HG02678 (cell line): Measurements from ENCODE around the gene TCF21.

Experiments used
- ATAC-seq: cut with Tn5 transposase; IDR thresholded peaks from one replicate; pipeline ENCODE4 v1.9.1; 2021; ENCODE audit warnings: mild to moderate bottlenecking, moderate library complexity; ENCODE audit not compliant: unreplicated experiment

Gene TCF21

DNA sequence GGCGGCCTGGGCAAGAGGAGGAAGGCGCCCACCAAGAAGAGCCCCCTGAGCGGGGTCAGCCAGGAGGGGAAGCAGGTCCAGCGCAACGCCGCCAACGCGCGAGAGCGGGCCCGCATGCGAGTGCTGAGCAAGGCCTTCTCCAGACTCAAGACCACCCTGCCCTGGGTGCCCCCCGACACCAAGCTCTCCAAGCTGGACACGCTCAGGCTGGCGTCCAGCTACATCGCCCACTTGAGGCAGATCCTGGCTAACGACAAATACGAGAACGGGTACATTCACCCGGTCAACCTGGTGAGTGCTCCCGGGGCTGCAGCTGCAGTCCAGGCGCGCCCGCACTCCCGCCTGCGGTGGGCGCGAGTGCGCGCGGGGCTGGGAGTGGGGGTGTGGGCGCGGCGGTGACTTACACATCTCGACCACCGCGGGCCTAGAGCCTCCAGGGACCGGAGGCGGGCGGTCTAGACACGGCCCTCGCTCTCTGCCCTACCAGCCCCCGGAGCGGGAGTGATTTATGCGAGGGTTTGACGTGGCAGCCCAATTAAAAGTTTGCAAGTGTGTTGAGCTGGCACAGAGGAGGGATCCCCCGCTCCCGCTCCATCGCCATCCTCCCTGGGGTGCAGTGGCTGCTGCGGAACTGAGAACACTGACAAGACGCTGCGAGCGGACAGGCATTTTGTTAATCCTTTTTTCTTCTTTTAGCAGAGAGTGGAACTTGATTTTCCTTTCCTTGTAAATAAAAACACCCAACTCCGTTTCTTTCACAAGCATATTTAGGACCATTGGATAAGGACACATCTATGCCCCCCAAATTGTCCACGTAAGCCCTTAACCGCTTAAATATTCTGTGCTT lies 867 bp downstream of the TCF21 start:
- no peak for ATAC-seq

GRCh38 chr6:133890711-133891148 lies 1.8 kb downstream of the TCF21 start:
- no peak for ATAC-seq

DNA sequence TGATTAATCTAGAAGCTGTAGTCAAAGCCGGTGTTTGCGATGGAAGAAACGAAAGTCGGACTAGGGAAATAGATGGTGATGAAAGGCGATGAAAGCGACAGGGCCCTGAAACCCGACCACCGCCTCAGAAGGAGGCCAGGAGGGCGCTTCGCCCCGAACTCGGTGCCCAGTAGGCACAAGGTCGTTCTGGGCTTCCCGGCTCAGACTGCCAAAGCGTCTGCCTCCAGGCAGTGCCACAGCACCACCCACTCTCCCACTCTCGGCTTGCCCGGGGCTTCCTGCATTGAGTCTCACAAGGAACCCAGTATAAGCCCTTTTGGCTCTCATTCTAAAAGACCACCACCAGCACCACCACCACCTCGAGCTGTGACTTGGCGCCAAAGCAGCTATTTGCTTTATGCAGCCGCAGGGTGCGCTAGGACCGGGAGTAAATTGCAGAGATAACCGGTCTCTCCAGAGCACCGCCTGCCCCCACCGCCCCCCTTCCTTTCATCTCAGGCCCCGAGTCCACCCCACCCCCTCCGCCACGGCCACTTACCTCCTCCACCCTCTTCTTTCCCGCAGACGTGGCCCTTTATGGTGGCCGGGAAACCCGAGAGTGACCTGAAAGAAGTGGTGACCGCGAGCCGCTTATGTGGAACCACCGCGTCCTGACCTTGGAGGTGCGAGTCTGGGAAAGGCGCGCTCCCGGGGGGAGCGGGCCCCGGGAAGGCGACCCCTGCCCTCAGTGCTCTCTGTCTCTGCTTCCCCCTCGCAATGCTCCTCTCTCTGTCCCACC lies 2.4 kb downstream of the TCF21 start:
- ATAC-seq: no peak

DNA sequence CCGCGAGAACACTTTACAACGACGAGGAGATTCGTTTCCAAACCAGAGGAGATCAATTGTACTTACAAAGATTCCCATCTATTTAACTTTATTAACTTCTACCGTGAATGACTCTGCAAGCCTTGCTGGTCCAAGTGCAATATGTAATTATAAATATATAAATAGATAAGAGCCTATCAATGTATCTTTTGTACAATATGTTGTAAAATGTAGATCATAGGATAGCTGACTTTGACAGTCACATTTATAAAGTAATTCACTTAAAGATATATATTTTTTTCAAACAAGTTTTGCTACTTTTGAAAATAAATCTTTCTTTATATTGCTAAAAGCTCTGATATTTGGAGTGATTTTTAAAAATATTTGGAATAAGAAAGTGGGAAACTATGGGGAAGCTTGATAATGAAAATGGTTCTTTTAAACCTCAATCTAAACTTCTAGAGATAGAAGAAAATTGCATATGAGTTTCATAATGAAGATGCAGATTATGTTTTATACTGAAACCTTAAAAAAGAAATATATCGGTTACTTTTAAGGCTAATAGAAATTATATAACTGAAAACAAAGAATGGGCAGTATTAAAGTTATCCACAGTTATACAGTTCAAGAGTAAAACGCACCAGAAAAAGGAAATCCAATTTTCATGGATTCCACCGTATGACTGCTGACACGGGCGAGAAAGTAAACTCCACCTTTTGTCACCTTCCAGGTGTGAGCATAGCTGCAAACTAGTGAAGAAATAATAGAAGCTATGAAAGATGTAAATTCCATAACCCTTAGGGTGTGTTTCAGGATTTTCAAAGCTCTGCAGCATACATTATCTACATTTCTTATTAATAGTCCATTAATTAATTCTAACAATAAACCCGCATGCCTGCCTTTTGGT lies 3.3 kb downstream of the TCF21 start:
- ATAC-seq: no peak

DNA sequence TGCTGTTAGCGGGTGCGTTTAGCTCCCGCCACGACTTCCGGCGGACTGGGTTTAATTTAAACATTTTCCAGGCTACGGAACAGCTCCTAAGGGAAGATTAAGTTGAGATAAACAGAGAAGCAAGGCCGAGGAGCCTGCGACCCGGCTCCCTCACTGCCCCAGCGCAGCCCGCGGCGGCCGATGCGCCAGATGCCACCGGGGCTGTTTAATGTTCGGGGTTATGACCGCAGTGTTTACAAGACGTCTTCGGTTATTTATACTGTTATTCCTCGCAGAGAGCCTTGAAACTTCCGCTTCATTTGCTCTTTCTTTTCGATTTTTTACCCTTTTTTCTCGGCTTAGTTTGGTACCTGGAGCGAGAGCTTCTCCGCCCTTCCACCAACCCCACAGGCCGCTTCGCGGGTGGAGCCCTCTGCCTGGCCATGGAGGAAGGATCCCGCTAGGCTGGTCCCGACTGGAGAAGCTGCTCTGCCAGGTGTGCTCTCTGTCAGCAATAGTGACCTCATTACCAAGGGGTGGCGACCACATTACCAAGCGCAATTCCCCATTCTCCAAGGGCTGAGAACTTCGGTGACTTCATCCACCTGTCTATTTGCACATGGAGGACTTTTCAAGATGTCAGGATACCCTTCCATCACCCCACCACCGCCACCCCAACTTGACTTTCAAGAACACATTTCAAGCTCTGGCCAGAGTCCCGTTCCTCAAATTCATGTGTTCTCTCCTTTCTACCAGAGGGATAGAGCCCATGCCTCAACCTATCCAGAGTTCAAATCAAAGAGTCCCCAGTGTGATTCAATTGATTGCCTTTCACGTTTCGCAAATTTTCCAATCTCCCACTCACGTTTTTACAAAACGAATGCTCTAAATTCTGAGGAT lies 4.1 kb downstream of the TCF21 start:
- ATAC-seq: no peak

- ATAC-seq: no peak
Observed at GRCh38 chr6:133893946-133894345, 5.0 kb downstream of the TCF21 start.

DNA sequence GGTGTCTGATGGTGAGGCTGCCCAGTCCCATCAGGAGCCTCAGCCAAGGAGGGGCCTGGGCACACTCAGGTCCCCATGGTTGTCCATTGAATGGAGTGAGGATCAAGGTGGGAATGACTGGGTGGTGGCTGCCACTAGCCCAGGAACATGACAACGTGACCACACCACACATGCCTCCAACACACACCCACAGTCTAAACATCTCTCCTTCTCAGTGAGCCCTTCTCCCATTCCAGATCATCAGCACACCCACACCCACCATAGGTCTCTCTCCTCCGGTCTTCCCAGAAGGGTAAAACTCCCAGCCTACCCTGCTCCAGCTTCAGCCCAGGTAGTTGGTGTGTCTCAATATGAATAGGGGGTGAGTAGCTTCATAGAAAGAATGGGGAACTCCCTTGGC lies 5.5 kb downstream of the TCF21 start:
- no peak for ATAC-seq

- no peak for ATAC-seq
Observed at GRCh38 chr6:133894795-133895358, 6.0 kb downstream of the TCF21 start.

DNA sequence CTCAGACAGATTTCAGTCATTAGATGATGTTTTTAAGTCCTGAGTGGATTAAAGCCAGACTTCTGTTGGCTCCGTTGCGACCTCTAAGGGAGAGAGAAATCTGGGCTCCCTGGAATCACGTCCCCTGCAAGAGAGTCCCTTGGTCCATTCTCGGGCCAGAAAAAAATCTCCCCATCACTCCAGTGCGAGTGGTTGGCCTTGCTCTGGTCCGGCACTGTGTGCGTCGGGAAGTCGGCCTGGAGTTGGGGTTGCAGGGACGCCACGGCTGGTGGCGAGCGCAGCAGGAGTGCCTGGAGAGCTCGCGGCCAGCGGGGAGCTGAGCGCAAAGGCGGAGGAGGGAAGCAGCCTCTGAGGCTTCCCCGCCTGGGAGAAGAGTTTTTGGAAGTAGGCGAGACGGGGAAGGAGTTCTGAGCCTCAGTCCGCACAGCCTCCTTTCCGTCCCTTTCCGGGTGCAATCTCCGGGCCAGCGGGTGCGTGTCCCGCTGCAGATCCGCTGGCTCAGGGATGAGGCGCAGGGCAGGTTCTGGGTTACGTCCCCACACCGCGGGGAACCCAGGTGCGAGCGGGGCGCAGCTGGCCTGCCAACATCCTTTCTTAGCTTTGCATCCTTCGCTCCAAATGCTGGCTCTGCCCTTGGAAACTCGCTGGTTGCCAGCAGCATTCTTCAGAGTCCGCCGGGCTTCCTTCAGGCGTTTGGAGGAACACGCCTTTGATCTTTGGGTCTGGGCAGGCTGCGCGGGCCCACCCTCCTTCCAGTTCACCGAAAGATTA lies 6.8 kb downstream of the TCF21 start:
- no peak for ATAC-seq

- no peak for ATAC-seq
Observed at GRCh38 chr6:133896344-133896721, 7.4 kb downstream of the TCF21 start.

DNA sequence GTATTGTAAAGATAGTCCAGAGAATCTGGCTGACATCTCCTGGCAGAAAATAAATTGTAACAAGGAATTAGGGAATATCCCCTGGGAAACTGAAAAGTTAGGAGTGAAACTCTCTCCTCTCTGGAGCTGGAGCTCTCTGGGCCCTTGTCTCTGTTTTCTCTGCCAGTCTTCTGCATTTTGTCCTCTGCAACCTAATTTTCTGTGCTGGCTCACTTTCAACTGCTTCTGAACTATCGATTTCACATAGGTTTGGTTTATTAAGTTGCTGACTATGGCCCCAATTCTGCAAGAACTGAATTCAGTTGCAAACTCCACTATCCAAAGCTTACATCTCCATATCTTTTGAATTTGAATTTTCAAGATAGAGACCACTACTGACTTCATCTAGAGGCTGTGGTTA lies 9.3 kb downstream of the TCF21 start:
- no peak for ATAC-seq

DNA sequence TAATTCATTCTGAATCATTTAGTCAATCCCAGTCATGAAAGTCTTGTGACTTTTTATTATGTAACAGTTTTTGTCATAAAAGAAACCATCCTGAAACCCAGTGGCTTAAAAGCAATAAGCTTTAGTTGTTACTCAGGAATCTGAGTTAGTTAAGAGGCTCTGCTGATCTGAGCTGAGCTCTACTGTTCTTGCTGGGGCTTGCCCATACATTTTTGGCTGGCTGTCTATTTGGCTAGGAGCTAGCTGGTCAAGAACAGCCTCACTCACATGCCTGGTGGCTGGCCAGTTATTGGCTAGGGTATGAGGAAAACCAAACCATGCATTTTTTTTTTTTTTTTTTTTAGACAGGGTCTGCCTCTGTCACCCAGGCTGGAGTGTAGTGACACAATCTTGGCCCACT lies 10.6 kb downstream of the TCF21 start:
- no peak for ATAC-seq

GRCh38 chr6:133903855-133904254 lies 14.9 kb downstream of the TCF21 start:
- ATAC-seq: no peak

DNA sequence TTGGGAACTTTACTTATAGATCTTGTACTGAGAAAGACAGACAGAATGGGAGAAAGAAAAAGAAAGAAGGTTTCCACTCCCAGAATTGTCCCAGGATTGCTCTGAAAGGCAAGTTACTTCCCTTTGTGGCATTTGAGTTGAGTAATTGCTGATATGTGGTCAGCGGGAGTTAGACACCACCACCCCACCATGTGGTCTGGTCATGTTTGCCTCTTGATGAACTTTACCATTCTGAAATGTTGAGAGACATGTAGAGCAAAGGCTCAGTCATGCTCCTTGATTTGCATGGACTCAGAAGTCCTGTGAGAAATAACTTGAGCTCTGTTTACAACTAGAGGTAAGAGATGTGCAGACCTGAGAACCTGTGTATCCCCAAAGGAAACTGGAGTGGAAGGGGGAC lies 17.1 kb downstream of the TCF21 start:
- no peak for ATAC-seq

DNA sequence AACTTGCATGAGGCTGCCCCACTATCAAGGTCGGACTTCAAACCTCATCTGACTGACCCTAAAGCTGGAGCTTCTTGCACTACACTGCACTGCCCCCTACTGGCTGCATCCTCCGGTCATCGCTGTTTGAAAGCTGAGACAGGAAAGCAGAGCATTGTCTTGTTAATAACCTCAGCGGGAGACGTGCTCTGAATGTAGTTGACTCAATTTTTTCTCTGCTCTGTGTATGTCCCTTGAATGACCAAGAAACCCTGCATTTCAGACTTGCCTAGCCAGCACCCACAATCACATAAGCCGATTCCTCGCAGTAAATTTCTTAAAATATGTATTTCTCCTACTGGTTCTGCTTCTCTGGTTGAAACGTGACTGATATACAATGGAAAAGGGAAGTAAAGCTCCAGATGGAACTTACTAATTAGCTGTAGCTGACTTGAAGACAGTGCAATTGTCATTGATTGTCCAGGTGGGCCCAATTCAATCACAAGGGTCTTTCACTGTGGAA lies 27.8 kb downstream of the TCF21 start:
- peak; percentile 85 for ATAC-seq

DNA sequence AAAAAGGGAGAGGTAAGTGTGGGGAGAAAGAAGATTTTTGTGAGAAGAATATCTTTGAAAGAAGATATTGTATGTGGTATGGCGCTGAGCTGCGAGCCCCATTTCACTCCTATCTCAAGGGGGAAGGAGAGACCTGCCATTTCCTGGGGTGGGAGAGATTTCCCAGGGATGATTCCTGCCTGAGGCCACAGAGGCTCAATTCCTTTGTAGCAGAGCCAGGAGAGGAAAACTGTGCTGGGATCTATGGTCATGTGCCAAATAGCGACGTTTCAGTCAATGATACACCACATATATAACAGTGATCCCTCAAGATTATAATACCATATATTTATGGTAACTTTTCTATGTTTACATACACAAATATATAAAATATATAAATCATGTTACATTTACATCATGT lies 28.9 kb downstream of the TCF21 start:
- ATAC-seq: no peak

DNA sequence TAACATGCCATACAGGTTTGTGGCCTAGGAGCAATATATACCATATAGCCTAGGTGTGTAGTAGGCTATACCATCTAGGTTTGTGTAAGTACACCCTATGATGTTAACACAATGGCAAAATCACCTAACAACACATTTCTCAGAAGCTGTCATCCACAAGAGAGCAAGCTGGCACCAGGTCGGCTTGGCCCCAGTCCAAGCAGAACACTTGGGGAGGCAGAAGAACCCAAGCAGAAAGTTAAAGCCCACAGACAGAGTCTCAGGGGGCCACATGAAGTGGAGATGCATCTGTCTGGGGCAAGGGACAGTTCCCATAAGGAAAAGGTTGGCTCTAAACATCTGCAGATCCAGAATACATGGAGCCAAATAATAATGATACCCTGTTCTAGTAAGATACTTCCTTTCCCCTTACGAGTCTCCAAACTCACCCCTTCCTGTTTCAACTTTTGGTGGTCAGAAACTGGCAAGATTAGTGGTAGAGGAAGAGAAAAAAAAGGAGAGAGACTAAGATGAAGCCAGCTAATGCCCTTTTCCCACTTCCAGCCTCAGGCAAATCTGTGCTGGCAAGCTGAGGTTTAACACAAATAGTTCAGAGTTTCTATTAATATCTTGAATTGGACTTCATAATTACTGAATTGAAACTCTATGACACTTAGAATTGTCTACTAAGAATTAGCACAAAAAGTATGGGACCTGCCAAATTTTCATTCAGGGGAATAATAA lies 29.5 kb downstream of the TCF21 start:
- no peak for ATAC-seq

- no peak for ATAC-seq
Observed at GRCh38 chr6:133919362-133919761, 30.4 kb downstream of the TCF21 start.
